Ishikawa (cell line): ENCODE results near the gene SAE1.

Experiments
- MAX ChIP-seq: IDR thresholded peaks from 2 replicates; pipeline ENCODE4 v1.6.1; 2012
- RAD21 ChIP-seq: IDR thresholded peaks from 2 replicates; pipeline ENCODE4 v1.6.1; 2012; ENCODE audit warnings: low read depth

DNA sequence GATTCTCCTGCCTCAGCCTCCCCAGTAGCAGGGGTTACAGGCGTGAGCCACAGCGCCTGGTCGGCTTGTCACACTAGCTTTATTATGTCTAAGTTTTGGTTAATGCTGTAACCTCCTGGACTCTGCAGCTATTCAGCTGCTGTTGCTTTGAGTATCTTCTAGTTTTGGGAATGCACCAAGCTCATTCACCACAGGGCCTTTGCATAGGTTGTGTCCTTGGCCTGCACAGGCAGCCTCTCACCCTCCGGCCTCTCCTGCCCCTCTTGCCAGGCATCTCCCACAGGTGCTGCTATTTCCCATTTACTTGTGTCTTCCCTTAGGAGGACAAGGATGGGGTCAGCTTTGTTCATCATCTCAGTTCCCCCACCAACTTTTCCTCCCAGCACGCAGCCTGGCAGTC lies 123.3 kb downstream of the SAE1 start:
- TF ChIP-seq MAX (no peak), RAD21 (no peak)
